ENCODE measurements around the gene MSH3.

- no peak for TF ChIP-seq ZNF274 (IDR thresholded peaks at IDR 0.05; ENCODE audit: low read depth, low read length)
- no peak for TF ChIP-seq SUZ12 (IDR thresholded peaks at IDR 0.05; ENCODE audit: extremely low read depth, insufficient read depth, insufficient read length)
These were observed 57.5 kb downstream of the MSH3 start for GRCh38 chr5:80711938-80712337.
